ENCODE data around the gene ATP5ME. TPM values are rescaled to one million over a fixed set of nuclear protein-coding genes. Genes with fewer than 3 reads are reported as not detected.
A peak's percentile ranks its signal among the peaks of the same experiment; 100 is the strongest.

The ATP5ME gene
- total RNA-seq, 2 experiments from 2014 or later, result 162 to 183 TPM

- H3K9me3 Mint-ChIP-seq, result no peaks in the 10 kb centered on the region
- H3K4me1 Mint-ChIP-seq, result peaks cover 9% of the 10 kb centered on the region
- POLR2A ChIA-PET, result no interaction called here
- no peak overlapping the region for H3K27ac Mint-ChIP-seq
- H3K36me3 Mint-ChIP-seq (ENCODE audit: low read depth), result no peaks in the 10 kb centered on the region
- DNase-seq, result no peak
- no peak overlapping the region for H3K4me3 Mint-ChIP-seq
- peaks cover 5% of the 10 kb centered on the region for H3K27me3 Mint-ChIP-seq
- CTCF ChIA-PET, result interaction anchor here (0.6 to 2.2 kb wide), 5 partner anchors 11 to 19 kb away, joined by 4 to 13 read pairs (median 7); partner anchors contain the start of genes ATP5ME and MYL5
These were observed 10.7 kb upstream of the ATP5ME start for GRCh38 chr4:684623-685327.

GRCh38 chr4:683982-684622 is 10.0 kb upstream of the ATP5ME start:
- Mint-ChIP-seq H3K27ac (no peak overlapping the region), H3K36me3 (ENCODE audit: low read depth) (no peaks in the 10 kb centered on the region), H3K4me1 (peaks cover 10% of the 10 kb centered on the region), H3K9me3 (no peaks in the 10 kb centered on the region), H3K27me3 (peaks cover 5% of the 10 kb centered on the region), H3K4me3 (no peak overlapping the region)
- ChIA-PET POLR2A (no interaction called here), CTCF (interaction anchor here (0.6 to 2.2 kb wide), 6 partner anchors 10 to 20 kb away, joined by 3 to 13 read pairs (median 4); partner anchors contain the start of genes ATP5ME and MYL5)
- peak; percentile 39 for DNase-seq

- no peak overlapping the region for H3K4me3 Mint-ChIP-seq
- no peaks in the 10 kb centered on the region for H3K36me3 Mint-ChIP-seq (ENCODE audit: low read depth)
- CTCF ChIA-PET, result interaction anchor here (0.7 to 2.2 kb wide), 5 partner anchors 10 to 19 kb away, joined by 3 to 13 read pairs (median 4); partner anchors contain the start of genes ATP5ME and MYL5
- no peak overlapping the region for H3K27ac Mint-ChIP-seq
- peaks cover 10% of the 10 kb centered on the region for H3K4me1 Mint-ChIP-seq
- POLR2A ChIA-PET, result no interaction called here
- H3K27me3 Mint-ChIP-seq, result peaks cover 5% of the 10 kb centered on the region
- H3K9me3 Mint-ChIP-seq, result no peaks in the 10 kb centered on the region
- no peak for DNase-seq
These were observed 9.3 kb upstream of the ATP5ME start for GRCh38 chr4:683247-683897.

GRCh38 chr4:682490-683172 is 8.6 kb upstream of the ATP5ME start:
- ChIA-PET CTCF (no interaction called here), POLR2A (no interaction called here)
- Mint-ChIP-seq H3K9me3 (no peaks in the 10 kb centered on the region), H3K4me1 (peaks cover 10% of the 10 kb centered on the region), H3K4me3 (no peak overlapping the region), H3K36me3 (ENCODE audit: low read depth) (no peaks in the 10 kb centered on the region), H3K27ac (no peak overlapping the region), H3K27me3 (peaks cover 1% of the 10 kb centered on the region)
- DNase-seq, result no peak

GRCh38 chr4:681736-682451 is 7.8 kb upstream of the ATP5ME start:
- peaks cover 10% of the 10 kb centered on the region for H3K4me1 Mint-ChIP-seq
- H3K27ac Mint-ChIP-seq, result no peak overlapping the region
- ChIA-PET POLR2A (no interaction called here), CTCF (no interaction called here)
- no peaks in the 10 kb centered on the region for H3K27me3 Mint-ChIP-seq
- DNase-seq, result no peak
- no peaks in the 10 kb centered on the region for H3K36me3 Mint-ChIP-seq (ENCODE audit: low read depth)
- H3K9me3 Mint-ChIP-seq, result no peaks in the 10 kb centered on the region
- no peak overlapping the region for H3K4me3 Mint-ChIP-seq

- Mint-ChIP-seq H3K36me3 (ENCODE audit: low read depth) (no peaks in the 10 kb centered on the region), H3K27me3 (no peaks in the 10 kb centered on the region), H3K27ac (peak overlapping the region; percentile 69), H3K4me1 (peaks cover 10% of the 10 kb centered on the region), H3K9me3 (no peaks in the 10 kb centered on the region), H3K4me3 (peak overlapping the region; percentile 32)
- CTCF ChIA-PET, result interaction anchor here (1.1 kb wide), 1 partner anchor 18 kb away, joined by 3 read pairs; no protein-coding TSS in a partner anchor
- DNase-seq, result peak; percentile 46
- POLR2A ChIA-PET, result no interaction called here
These were observed 7.0 kb upstream of the ATP5ME start for GRCh38 chr4:680928-681645.

- DNase-seq, result no peak
- ChIA-PET POLR2A (no interaction called here), CTCF (interaction anchor here (1.1 kb wide), 1 partner anchor 17 kb away, joined by 3 read pairs; no protein-coding TSS in a partner anchor)
- Mint-ChIP-seq H3K4me3 (peak overlapping the region; percentile 32), H3K9me3 (no peaks in the 10 kb centered on the region), H3K27me3 (no peaks in the 10 kb centered on the region), H3K36me3 (ENCODE audit: low read depth) (no peaks in the 10 kb centered on the region), H3K27ac (peak overlapping the region; percentile 69), H3K4me1 (peaks cover 10% of the 10 kb centered on the region)
These were observed 6.5 kb upstream of the ATP5ME start for GRCh38 chr4:680551-680927.

GRCh38 chr4:680091-680490 is 6.0 kb upstream of the ATP5ME start:
- Mint-ChIP-seq H3K36me3 (ENCODE audit: low read depth) (no peaks in the 10 kb centered on the region), H3K27ac (peak overlapping the region; percentile 31), H3K4me1 (peaks cover 10% of the 10 kb centered on the region), H3K4me3 (peak overlapping the region; percentile 22), H3K9me3 (no peaks in the 10 kb centered on the region), H3K27me3 (no peaks in the 10 kb centered on the region)
- ChIA-PET POLR2A (no interaction called here), CTCF (interaction anchor here (1.1 kb wide), 1 partner anchor 17 kb away, joined by 3 read pairs; no protein-coding TSS in a partner anchor)
- no peak for DNase-seq

- Mint-ChIP-seq H3K27ac (peak overlapping the region; percentile 13), H3K4me1 (peaks cover 10% of the 10 kb centered on the region), H3K27me3 (no peaks in the 10 kb centered on the region), H3K9me3 (no peaks in the 10 kb centered on the region), H3K36me3 (ENCODE audit: low read depth) (no peaks in the 10 kb centered on the region), H3K4me3 (no peak overlapping the region)
- DNase-seq, result no peak
- ChIA-PET POLR2A (no interaction called here), CTCF (no interaction called here)
These were observed 5.6 kb upstream of the ATP5ME start for GRCh38 chr4:679629-680028.

- DNase-seq, result no peak
- POLR2A ChIA-PET, result no interaction called here
These were observed 5.0 kb upstream of the ATP5ME start for GRCh38 chr4:679104-679481.

GRCh38 chr4:678331-679103 is 4.4 kb upstream of the ATP5ME start:
- Mint-ChIP-seq H3K9me3 (no peaks in the 10 kb centered on the region), H3K4me1 (peaks cover 9% of the 10 kb centered on the region), H3K27me3 (no peaks in the 10 kb centered on the region), H3K36me3 (ENCODE audit: low read depth) (peaks cover 1% of the 10 kb centered on the region), H3K27ac (no peak overlapping the region), H3K4me3 (no peak overlapping the region)
- no peak for DNase-seq
- CTCF ChIA-PET, result no interaction called here
- POLR2A ChIA-PET, result no interaction called here

More at GRCh38 chr4:679104-679481, 5.0 kb upstream of the ATP5ME start:
- Mint-ChIP-seq H3K4me1 (peaks cover 10% of the 10 kb centered on the region), H3K27ac (peak overlapping the region; percentile 15), H3K36me3 (ENCODE audit: low read depth) (peaks cover under 1% of the 10 kb centered on the region), H3K4me3 (no peak overlapping the region), H3K27me3 (no peaks in the 10 kb centered on the region), H3K9me3 (no peaks in the 10 kb centered on the region)
- CTCF ChIA-PET, result no interaction called here
